ENCODE data around the gene CREB5.

- no peak for TF ChIP-seq CTCF (IDR thresholded peaks at IDR 0.05; ENCODE audit: extremely low read depth in 1 of 2, insufficient read depth in 1 of 2, low read depth in 1 of 2, low read length in 2 of 2)
- no peak for TF ChIP-seq FOS (IDR thresholded peaks at IDR 0.05; ENCODE audit: borderline replicate concordance, insufficient read depth, low read length)
- TF ChIP-seq POLR2AphosphoS5 (IDR thresholded peaks at IDR 0.05; ENCODE audit: insufficient read depth, low read depth, low read length) = no peak
- no peak for TF ChIP-seq POLR2A (IDR thresholded peaks at IDR 0.05; ENCODE audit: low read depth, low read length)
- TF ChIP-seq MAX (IDR thresholded peaks at IDR 0.05; ENCODE audit: insufficient read depth, insufficient read length) = no peak
- no peak for TF ChIP-seq EZH2 (IDR thresholded peaks at IDR 0.05; ENCODE audit: borderline replicate concordance, low read depth, low read length, severe bottlenecking)
- no peak for TF ChIP-seq MYC (IDR thresholded peaks at IDR 0.05; ENCODE audit: low read depth, low read length)
- no peak for TF ChIP-seq GATA2 (IDR thresholded peaks at IDR 0.05; ENCODE audit: insufficient read depth, insufficient read length, low read depth, low read length)
- TF ChIP-seq JUN (IDR thresholded peaks at IDR 0.05; ENCODE audit: borderline replicate concordance, insufficient read depth, insufficient read length, low read depth) = no peak
Measured at GRCh38 chr7:28584235-28584634, 171.9 kb downstream of the CREB5 start.

Measured in endothelial cell of umbilical vein (primary cell).